GM06990 (cell line): Measurements from ENCODE around the gene EPHB3.
"Not testable (repeated sequence)": the region's sequence is repeated elsewhere in the genome, so short reads cannot be mapped to it uniquely, and the experiment has no call there.

Source experiments
- DNase-seq: peaks from one replicate; pipeline ENCODE4 v3.0.0-alpha.2; 2011; ENCODE audit not compliant: insufficient read length; ENCODE audit errors: extremely low read depth
- H3K27me3 ChIP-seq: replicated peaks from 2 replicates; pipeline ENCODE4 v1.6.0; 2011; ENCODE audit warnings: low read length; ENCODE audit not compliant: control insufficient read depth, insufficient read depth
- H3K36me3 ChIP-seq: 2 replicates; pipeline ENCODE4 v1.5.1; 2011; ENCODE audit warnings: low read length; ENCODE audit not compliant: control insufficient read depth, insufficient read depth
- H3K4me3 ChIP-seq: replicated peaks from 2 replicates; pipeline ENCODE4 v1.5.1; 2011; ENCODE audit warnings: low read depth, mild to moderate bottlenecking, control low read depth, low read length
- CTCF ChIP-seq: IDR thresholded peaks from 2 replicates; pipeline ENCODE4 v1.5.1; 2011; ENCODE audit warnings: low read length, control low read depth, mild to moderate bottlenecking, inconsistent platforms; ENCODE audit not compliant: insufficient read depth, poor library complexity, severe bottlenecking

Gene EPHB3

GRCh38 chr3:184609476-184610244 is 48.1 kb downstream of the EPHB3 start:
- Histone ChIP-seq H3K27me3 (no peaks in the 10 kb centered on the region; the same call in 1 of the 2 replicates), H3K36me3 (no peaks in the 10 kb centered on the region), H3K4me3 (no peak overlapping the region)
- TF ChIP-seq CTCF = no peak
- no peak for DNase-seq

DNA sequence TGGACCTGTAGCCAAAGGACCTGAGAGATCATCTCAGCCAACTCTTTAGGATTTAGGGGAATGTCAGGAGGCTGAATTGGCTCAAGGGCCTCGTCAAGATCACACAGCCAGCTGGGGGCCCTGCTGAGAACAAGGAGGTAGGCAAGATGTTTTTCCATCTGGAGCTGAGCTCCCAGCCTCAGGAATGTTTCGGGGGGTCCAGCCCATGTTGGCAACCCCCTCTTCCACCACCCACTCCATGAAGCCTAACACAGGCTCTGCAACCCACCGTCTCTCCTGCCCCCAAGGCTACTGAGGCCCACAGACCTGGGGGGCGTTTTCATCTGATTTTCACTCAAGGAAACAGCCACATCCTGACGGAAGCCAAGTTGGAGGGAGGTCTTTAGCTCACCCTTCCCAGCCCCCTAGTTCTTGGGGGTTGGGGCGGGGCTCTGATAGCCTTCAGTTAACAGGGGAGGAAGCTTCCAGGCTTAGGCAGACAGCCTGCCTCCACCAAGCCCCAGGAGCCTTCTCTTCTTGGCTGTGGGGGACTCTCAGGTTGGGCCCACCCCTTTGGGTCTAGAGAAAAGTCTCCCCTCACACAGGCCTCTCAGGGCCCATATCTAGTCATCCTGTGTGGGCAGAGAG is 48.8 kb downstream of the EPHB3 start:
- Histone ChIP-seq H3K36me3 (no peaks in the 10 kb centered on the region), H3K4me3 (no peak overlapping the region), H3K27me3 (no peaks in the 10 kb centered on the region)
- no peak for DNase-seq
- no peak for TF ChIP-seq CTCF

DNA sequence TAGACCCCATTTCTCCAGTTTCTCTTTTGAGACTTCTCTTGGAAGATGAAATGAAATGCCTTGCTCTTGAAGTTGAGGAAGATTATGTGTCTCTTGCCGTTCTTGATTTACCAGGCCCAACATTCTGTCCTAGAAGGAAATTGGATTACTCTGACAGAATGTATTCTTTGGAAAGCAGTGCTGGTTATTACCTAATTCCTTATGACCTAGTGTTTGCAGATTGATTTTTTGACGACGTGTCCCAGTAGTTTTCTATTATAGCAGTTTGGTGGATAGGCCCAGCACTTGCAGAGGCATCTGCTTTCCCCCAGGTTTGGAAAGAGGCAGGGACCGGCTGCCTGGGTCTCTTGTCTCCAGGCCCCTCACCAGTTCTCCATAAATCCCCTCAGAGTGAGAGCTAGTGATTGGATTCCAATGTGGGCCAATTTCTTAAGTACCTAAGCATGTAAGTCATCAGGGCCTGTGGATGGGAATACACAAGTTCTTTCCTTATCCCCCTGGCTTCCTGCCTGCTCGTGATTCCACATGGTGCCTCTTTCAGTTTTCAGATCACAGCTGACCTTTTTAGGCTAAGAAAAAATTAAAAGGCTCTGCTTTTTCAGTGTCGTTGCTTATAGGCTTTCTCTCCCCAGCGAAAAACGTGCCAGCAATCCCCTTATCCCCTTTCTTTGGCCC is 50.2 kb downstream of the EPHB3 start:
- TF ChIP-seq CTCF = no peak
- Histone ChIP-seq H3K36me3 (no peaks in the 10 kb centered on the region), H3K27me3 (no peaks in the 10 kb centered on the region), H3K4me3 (no peak overlapping the region)
- no peak for DNase-seq

- H3K4me3 ChIP-seq = no peak overlapping the region
- no peak for DNase-seq
- no peak for TF ChIP-seq CTCF
- no peaks in the 10 kb centered on the region for H3K36me3 ChIP-seq
- no peaks in the 10 kb centered on the region; the same call in none of the 2 replicates for H3K27me3 ChIP-seq
Observed at GRCh38 chr3:184615396-184615795, 53.8 kb downstream of the EPHB3 start.

DNA sequence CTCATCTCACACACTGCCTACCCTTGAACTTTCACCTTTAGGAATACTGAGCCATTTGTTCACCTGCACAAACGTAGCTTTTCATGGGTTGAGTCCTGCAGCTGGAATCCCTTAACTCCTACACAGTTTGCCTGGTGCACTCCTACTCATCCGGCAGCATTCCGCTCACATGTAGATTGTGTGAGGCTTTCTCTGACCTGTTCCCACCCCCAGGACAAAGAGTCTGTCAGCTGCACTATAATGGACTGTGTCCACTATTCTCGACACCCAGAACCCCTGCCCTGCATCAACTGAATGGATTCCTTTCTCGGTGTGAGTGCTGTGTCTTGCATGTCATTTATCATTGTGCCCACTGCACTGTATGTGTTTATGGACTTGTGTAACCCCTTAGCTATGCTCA is 54.9 kb downstream of the EPHB3 start:
- H3K4me3 ChIP-seq = no peak overlapping the region
- no peaks in the 10 kb centered on the region; the same call in none of the 2 replicates for H3K27me3 ChIP-seq
- TF ChIP-seq CTCF = no peak
- DNase-seq = no peak
- H3K36me3 ChIP-seq = no peaks in the 10 kb centered on the region

GRCh38 chr3:184617306-184617705 is 55.7 kb downstream of the EPHB3 start:
- H3K4me3 ChIP-seq, H3K36me3 ChIP-seq, DNase-seq, H3K27me3 ChIP-seq: not testable (repeated sequence)
